Activated T-cell treated with anti-CD3 and anti-CD28 coated beads for 4 hours (primary cell): ENCODE results near the gene RPL10A.

Source experiments
- DNase-seq: peaks from one replicate; pipeline ENCODE4 v3.0.0-alpha.2; 2020

Gene RPL10A

GRCh38 chr6:35493307-35493983, 25.2 kb downstream of the RPL10A start:
- no peak for DNase-seq

- no peak for DNase-seq
Measured at GRCh38 chr6:35494161-35494563, 26.0 kb downstream of the RPL10A start.

GRCh38 chr6:35495258-35496035, 27.2 kb downstream of the RPL10A start:
- DNase-seq, result no peak

- no peak for DNase-seq
Measured at GRCh38 chr6:35496036-35496840, 28.0 kb downstream of the RPL10A start.

- DNase-seq, result peak; percentile 35
Measured at GRCh38 chr6:35496841-35497570, 28.8 kb downstream of the RPL10A start, which contains the start of gene TEAD3. TEAD3 (minus strand) TSS chr6:35497079.

DNA sequence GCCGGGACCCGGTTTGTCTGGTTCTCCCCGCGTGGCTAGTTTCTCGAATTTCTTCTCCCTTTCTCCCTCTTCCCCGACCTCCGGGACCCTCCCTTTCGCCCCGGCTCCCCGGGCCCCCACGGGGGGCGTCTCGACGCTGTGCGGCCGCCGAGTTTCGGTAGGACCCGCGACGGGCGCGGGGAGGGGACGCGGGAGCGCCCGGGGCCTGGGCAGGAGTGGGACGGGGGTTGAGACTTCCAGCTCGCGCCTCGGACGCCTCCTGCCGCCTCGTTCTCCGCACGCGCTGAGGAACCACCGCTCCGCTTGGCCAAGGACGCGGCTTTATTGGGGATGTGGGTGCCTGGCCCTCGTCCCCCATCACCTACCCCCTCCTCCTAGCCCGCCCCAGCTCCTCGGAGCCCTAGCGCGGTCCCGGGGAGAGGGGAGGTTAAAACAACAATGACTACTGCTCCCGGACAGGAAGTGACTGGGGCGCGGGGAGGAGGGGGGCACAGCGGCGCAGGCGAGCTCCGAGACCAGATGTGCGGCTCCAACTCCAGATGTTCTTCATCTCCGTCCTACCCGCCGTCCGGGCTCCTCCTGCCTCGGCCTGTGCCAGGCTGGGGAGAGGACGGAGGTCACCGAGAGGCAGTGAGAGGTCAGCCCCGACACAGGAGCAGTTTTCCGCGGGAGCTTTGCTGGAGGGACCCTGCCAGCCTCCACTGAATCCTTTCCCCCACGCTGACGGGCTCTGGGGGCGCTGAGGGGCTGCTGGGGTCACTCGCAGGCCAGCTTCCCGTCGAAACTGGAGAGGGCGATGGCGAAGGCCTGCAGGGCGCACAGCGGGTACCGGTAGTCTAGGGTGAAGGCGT, 29.6 kb downstream of the RPL10A start:
- DNase-seq, result no peak

GRCh38 chr6:35498422-35499067, 30.3 kb downstream of the RPL10A start:
- no peak for DNase-seq

- DNase-seq, result no peak
Measured at GRCh38 chr6:35499372-35499771, 31.2 kb downstream of the RPL10A start.

- no peak for DNase-seq
Measured at GRCh38 chr6:35500782-35501181, 32.6 kb downstream of the RPL10A start.

- DNase-seq, result no peak
Measured at GRCh38 chr6:35501784-35502183, 33.6 kb downstream of the RPL10A start.

DNA sequence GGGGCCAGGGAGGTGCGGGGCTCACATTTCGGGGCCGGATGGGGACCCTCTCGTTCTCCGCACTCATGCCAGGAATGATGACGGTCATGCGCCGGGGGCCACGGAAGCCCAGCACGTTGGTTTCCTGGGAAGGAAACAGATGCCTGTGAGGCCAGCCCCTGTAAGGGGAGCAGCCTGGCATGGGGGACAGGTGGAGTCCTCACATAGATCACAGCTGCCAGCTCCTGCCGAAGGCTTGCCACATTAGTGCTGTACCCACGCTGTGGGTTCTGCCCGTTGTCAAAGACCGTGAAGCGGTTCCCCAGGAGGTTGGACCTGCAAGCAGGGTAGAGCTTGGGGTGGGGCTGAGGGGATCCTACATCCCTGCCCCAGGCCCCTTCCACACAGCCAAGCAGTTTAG, 35.3 kb downstream of the RPL10A start:
- DNase-seq, result no peak

- no peak for DNase-seq
Measured at GRCh38 chr6:35505999-35506412, 37.8 kb downstream of the RPL10A start.

GRCh38 chr6:35506536-35506935, 38.3 kb downstream of the RPL10A start:
- no peak for DNase-seq

DNA sequence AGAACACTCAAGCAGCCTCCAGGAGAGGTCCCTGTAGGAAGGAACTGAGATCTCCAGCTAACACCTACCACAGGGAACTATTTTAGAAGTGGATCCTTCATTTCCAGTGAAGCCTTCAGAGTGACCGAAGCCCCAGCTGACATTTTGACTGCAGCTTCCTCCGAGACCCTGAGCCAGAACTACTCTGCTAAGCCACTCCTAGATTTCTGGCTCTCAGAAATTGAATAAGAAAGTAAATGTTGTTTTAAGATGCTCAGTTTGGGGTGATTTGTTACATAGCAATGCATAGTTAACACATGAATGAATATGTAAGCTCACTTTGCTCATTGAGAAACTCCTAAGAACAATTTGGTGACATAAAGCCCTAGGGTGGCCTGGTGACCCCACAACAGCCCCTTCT, 39.0 kb downstream of the RPL10A start:
- no peak for DNase-seq

DNA sequence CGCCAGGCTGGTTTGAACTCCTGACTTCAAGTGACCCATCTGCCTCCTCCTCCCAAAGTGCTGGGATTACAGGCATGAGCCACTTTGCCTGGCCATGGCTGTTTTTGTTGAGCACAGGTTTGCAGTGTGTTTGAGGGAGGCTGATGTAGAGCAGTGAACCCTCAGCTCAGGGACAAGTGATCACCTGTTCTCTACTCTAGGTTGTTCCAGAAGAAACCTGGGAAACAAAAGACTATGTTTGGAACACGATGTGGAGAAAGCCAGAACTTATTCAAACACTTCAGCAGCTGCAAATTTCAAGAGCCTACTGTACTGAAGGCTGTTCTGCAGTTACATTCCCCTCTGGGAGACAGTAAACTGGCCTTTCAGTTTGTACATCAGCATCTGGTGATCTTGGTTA, 39.8 kb downstream of the RPL10A start:
- no peak for DNase-seq

DNA sequence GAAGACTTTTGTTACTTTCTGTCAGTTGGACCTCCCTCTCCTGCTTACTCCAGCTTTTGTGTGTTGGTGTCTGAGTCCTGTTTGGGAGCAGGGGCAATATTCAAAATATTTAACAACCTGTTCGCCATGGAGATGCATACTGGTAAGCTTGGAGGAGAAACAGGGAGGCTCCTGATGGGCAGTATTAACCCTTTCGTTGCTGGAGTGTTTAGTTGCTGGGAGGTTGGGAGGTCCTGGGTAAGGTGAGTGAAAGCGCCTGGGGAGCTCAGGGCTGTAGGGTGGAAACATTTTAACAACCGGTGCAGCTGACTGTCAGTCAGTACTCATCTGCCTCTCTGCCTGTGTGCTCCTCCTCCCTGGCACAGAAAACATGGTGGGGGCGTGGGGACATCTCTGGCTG, 40.3 kb downstream of the RPL10A start:
- DNase-seq, result no peak

- DNase-seq, result no peak
Measured at GRCh38 chr6:35510916-35511561, 42.8 kb downstream of the RPL10A start.

GRCh38 chr6:35511562-35511941, 43.4 kb downstream of the RPL10A start:
- no peak for DNase-seq

DNA sequence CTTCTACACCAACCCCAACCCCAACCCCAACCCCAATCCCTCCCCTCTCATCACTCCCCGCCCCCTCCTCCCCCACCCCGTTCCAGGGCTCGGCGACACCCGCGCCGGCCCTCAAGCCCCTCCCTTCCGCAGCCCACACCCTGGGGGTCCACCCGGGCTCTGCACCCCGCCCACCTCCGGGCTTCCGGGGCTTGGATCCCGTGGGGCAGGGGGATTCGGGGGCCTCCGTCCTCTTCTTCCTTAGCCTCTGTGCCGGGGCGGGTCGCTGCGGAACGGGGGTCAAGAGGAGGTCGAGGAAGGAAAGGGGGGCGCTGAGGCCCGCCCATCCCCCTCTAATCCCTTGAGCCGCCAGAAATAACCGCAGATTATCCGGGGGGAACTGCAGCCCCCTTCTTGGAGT, 43.8 kb downstream of the RPL10A start:
- no peak for DNase-seq

GRCh38 chr6:35512740-35513139, 44.5 kb downstream of the RPL10A start, which contains the start of gene TULP1:
TULP1 (minus strand) TSS chr6:35512896; CDS start chr6:35512858, 38 bp downstream.
- DNase-seq, result no peak

- no peak for DNase-seq
Measured at GRCh38 chr6:35514587-35514986, 46.4 kb downstream of the RPL10A start.
